GM19372 (cell line): Measurements from ENCODE around the gene MAML1.

Experiments
- ATAC-seq: cut with Tn5 transposase; IDR thresholded peaks from one replicate; pipeline ENCODE4 v1.9.1; 2021; ENCODE audit warnings: mild to moderate bottlenecking, low read depth, moderate library complexity; ENCODE audit not compliant: unreplicated experiment

Gene MAML1

DNA sequence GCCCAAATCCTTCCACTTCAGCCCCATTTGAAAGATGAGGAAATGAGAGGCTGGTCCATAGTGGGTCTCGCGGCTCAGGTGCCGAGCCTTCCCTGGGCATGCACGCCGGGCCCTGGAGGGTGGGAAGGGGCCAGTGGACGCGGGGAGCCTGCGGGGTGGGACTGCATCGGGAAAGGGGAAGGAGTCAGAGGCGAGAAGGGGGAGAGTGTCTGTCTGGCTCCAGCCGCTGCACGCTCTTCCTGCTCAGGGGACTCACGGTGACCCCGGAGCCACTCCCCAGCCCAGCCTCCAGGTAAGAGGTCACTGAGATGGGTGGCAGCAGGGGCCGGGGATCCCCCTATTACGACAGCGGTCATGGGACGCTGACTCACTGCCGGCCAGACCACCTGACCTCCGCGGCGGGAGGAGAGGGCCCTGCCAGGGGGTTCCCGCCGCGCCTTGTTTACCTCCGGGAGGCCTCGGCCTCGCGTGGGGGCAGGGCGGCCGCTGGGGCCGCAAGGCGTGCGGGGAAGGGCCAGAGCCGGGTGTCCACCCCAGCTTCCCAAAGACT, 86.2 kb downstream of the MAML1 start:
- ATAC-seq: peak; percentile 54

DNA sequence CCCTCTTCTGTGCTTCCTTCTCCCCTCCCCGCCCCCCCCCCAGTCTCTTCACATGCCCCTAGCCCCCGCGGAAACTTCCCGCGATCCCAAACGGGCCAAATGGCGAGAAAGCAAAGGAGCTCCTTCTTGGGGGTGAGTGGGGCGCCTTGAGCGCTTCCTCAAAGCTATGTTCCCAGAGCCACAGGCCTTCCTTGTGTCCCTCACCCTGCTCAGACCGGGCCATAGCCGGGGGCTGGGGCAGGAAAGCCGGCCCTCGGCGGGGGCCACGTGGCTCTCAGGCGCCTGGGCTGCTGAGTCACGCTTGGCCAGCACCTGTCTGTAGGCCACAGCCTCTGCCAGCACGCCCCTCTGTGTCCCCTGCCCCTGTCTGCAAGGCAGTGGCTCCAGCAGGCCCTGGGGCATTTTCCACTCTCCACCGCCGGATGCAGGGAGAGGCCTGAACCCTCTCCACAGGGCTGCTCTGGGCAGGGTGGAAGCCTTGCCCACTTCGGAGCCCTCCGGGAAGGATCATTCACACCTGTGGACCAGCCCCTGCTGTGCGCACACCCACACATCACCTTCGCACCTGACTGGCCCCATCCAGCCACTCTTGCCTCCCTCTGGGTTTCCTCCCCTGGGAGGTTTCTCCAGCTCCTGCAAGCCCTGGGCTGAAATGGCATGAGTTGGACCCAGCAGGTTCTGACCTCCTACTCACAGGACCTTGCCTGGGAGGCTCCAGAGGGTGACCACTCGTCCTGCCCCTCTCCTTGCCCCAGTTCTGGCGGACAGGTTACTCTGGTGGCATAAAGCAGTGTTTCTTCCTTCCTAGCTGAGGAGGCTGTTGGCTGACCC, 86.9 kb downstream of the MAML1 start:
- no peak for ATAC-seq

DNA sequence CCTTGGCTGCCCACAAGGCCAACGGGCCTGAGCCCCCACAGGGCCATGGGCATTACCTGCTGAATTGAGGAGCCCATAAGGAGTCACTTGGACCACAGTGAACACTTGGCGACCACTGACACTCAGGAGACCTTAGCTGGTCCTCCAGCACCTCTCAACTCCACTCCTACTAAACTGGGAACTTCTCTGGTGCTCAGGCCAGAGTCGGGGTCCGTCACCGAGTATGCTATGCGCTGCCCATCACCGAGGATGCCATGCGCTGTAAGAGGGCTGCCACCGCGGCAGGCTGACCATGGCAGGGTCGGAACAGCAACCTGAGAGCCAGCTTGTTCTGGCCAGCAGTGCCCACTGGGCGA, 87.5 kb downstream of the MAML1 start:
- ATAC-seq: no peak

DNA sequence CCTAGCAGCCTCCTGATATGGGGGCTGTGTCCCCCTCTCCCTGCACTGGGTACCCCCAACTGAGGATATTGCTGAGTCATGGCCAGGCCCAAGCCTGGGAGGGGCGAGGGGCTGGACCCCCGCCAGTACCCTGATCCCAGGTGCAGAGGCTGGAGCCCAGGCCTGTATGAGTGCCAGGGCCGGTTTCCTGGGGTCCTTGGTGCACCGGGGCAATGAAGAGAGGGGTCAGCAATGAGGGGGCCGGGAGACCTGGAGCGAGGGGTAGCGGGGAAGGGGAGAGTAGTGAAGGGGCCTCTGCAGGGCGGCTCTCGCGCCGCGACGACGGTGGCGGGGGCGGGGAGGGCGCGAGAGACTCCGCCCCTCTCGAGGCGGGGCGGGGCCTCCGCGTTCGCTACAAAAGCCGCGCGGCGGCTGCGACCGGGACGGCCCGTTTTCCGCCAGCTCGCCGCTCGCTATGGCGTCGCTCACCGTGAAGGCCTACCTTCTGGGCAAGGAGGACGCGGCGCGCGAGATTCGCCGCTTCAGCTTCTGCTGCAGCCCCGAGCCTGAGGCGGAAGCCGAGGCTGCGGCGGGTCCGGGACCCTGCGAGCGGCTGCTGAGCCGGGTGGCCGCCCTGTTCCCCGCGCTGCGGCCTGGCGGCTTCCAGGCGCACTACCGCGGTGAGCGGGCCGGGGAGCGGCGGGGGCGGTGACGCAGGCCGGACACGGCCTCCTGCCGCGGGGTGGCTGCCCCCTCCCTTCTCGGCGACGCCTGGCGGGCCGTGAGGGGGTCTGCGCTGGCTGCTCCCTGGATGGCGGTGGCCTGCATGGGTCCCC, 88.1 kb downstream of the MAML1 start, which contains the start of gene SQSTM1:
Gene SQSTM1 (plus strand): TSS at position 423 of the 815 bp plus-strand sequence. CDS start 32 bp downstream, at position 455.
- ATAC-seq: peak; percentile 39

DNA sequence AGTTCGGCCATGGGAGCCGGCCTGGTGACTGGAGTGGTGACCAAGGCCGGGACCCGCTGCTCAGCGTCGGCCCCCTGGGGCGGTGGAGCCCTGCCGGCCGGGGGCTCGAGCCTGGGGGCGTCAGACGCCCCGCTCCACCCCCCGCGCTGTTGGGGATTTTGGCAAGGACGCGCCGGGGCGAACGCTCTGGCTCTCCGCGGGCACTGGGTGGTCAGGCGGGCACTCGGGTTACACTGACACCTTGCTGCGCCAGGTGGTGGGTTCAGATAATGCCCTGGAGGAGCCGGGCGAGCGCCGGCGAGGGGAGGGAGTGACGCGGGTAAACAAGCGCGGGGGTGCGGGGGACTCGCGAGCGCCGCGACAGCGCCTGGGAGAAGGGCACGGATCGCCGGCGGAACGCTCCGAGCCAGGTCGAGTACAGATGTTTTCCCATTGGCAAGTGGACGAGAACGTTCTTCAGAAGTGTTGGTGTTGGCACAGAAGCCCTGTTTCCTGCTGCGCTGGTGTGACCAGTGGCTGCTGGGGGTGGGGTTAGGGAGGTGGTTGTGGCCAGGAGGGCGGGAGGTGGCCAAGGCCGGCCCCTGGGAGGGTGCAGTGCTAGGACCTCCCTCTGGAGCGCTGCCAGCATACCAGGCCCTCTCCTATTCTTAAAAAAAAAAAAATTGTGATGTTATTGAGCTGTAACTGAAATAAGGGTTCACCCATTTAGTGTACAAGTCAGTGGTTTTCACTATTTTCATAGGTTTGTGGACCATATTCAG, 88.9 kb downstream of the MAML1 start:
- ATAC-seq: peak; percentile 40

DNA sequence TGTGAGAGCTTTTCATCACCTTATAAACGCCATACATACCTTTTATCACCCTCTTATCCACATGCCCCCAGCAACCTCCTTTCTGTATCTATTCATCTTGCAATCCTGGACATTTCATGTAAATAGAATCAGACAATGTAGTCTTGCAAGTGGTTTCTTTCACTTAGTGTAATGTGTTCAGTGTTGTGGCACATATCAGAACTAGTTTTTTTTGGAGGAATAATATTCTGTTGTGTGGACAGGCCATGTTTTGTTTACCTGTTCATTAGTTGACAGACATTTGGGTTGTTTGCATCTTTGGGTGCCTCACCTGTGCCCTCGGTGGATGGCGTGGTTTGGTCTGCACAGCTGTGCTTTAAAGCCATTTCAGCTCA, 89.4 kb downstream of the MAML1 start:
- no peak for ATAC-seq

DNA sequence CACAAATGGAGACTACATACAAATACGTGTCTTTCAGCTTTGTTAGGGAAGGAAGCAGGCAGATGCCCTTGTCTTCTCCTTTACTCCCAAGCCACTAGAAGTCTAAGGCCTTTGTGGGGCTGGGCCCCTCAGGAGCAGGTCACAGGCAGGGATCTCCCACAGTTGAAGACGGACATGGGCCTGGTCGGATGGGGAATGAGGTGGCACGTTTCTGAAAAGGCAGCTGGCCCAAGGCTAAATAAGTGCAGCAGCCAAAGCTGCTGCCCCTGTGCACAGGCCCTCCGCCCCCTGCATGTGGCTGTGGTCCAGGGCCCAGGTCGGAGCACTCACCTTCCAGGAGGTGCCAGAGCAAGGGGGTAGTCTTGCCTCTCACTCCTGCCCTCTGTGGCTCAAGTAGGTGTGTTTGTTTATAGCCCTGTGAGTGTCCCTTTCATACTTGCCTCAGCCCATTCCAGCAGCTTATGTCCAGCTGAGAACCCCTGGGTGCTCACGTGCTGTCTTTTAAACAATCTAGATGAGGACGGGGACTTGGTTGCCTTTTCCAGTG, 89.9 kb downstream of the MAML1 start:
- no peak for ATAC-seq

DNA sequence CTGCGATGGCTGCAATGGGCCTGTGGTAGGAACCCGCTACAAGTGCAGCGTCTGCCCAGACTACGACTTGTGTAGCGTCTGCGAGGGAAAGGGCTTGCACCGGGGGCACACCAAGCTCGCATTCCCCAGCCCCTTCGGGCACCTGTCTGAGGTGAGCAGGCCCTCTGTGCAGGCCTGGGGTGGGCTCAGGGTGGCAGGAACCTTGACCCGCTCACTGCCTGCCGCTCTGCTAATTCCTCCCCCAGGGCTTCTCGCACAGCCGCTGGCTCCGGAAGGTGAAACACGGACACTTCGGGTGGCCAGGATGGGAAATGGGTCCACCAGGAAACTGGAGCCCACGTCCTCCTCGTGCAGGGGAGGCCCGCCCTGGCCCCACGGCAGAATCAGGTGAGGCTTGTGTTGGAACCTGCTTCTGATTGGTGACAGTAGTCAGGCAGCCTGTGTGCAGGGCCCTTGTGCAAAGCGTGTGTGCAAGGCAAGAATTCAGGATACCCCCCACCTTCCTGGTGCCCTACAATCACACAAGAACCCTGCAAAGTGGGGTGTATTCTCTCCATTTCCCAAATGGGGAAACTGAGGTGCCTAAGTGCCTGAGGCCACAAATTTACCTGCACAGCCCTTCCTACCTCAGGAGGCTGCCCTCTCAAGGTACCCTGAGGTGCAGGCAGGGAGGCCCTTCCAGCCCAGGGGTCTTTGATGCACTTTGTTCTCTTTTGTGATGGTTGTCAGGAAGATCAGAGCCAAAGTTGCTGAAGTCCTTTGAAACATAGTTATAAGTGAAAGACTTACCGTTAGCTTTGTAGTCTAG, 91.5 kb downstream of the MAML1 start:
- ATAC-seq: no peak

DNA sequence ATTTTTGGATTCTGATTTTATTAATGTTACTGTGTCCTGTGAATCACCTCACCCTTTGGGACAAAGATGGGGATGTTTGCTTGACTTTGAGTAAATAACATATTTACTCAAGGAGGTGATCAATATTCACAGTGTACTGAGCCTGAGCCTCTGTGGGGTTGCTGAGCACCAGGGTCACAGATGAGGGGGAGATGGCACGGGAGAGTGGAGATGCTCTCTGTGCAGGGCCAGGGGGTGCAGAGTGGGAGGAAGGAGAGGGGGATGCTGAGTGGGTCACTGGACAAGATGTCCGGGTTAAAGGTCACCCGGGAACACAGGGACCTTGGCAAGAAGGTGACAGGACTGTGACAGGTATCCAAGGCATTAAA, 92.1 kb downstream of the MAML1 start:
- no peak for ATAC-seq

DNA sequence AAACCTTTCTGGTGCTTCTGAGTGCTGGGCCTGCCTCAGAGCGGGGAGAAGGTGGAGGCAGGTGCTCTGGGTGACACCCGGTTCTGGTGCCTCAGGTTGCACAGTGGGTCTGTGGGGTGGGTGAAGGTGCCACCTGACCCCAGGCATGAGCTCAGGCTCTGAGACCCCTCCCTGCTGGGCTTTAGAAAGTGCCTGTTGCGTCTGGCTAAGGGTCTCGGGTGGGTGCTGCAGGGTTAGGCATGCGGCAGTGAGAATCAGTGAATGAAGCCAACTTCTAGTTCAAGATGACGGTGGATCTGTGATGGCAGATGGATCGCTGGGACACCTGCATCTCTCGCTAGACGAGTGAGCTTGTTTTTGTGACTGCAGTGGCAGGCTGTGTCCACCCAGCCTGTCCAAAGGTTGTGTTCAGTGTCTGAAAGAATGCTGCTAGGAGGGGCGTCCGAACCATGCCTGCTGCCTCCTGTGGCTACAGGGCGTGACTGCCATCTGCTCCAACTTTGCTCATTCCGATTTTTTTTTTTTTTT, 93.1 kb downstream of the MAML1 start:
- ATAC-seq: no peak
